CD8-positive, alpha-beta memory T cell (primary cell): ENCODE data around the gene TRIM65. TPM values are rescaled to one million over a fixed set of nuclear protein-coding genes. Genes with fewer than 3 reads are reported as not detected.
A peak's percentile ranks its signal among the peaks of the same experiment; 100 is the strongest.
"Not testable (repeated sequence)": the region's sequence is repeated elsewhere in the genome, so short reads cannot be mapped to it uniquely, and the experiment has no call there.

Experiments
- CTCF ChIA-PET: fragments of 350-600 bp; sonication (Branson Sonifier 250); formaldehyde crosslinking; loops from one replicate; lab custom pipeline; 2021; ENCODE audit warnings: antibody characterized with exemption; lab: Charles Lee
- POLR2A ChIA-PET: fragments of 350-600 bp; sonication (Branson Sonifier 250); formaldehyde crosslinking; loops from one replicate; lab custom pipeline; 2021; ENCODE audit warnings: antibody characterized with exemption; lab: Charles Lee
- DNase-seq, 5 donors: peaks; one replicate each; pipeline versions ENCODE4 v3.0.0 to v3.0.0-alpha.2; 2020 to 2022; ENCODE audit warnings: mixed read lengths in 1 of 5
- H3K27ac ChIP-seq: one replicate; pipeline ENCODE4 v1.7.0; 2013; ENCODE audit warnings: low read depth, mild to moderate bottlenecking, low read length, moderate library complexity
- H3K27me3 ChIP-seq: 2 replicates; pipeline ENCODE4 v1.7.0; 2013; ENCODE audit warnings: low read length, mild to moderate bottlenecking; ENCODE audit not compliant: insufficient read depth, poor library complexity, severe bottlenecking
- H3K36me3 ChIP-seq: 2 replicates; pipeline ENCODE4 v1.7.0; 2013; ENCODE audit warnings: mild to moderate bottlenecking, low read length, moderate library complexity; ENCODE audit not compliant: insufficient read depth
- H3K4me1 ChIP-seq: 2 replicates; pipeline ENCODE4 v1.7.0; 2013; ENCODE audit warnings: mild to moderate bottlenecking, low read length, moderate library complexity; ENCODE audit not compliant: insufficient read depth
- H3K4me3 ChIP-seq: 2 replicates; pipeline ENCODE4 v1.7.0; 2013; ENCODE audit warnings: mild to moderate bottlenecking, low read length
- H3K9me3 ChIP-seq: 2 replicates; pipeline ENCODE4 v1.7.0; 2013; ENCODE audit warnings: mild to moderate bottlenecking, low read length
- H3K27ac Mint-ChIP-seq, 8 donors: one replicate each; pipeline ENCODE4 v1.8.0; 2020 to 2021; ENCODE audit warnings: mixed read lengths in 8 of 8, mild to moderate bottlenecking in 6 of 8, inconsistent platforms in 3 of 8, moderate library complexity in 3 of 8
- H3K27me3 Mint-ChIP-seq, 2 donors: one replicate each; pipeline ENCODE4 v1.8.0; 2020 to 2021; ENCODE audit warnings: mixed read lengths in 2 of 2, mild to moderate bottlenecking in 1 of 2, moderate library complexity in 1 of 2
- H3K36me3 Mint-ChIP-seq, 3 donors: one replicate each; pipeline ENCODE4 v1.8.0; 2020 to 2021; ENCODE audit warnings: mixed read lengths in 3 of 3, inconsistent platforms in 1 of 3, mild to moderate bottlenecking in 1 of 3
- H3K4me1 Mint-ChIP-seq, 3 donors: one replicate each; pipeline ENCODE4 v1.8.0; 2020 to 2021; ENCODE audit warnings: mixed read lengths in 3 of 3, inconsistent platforms in 1 of 3, mild to moderate bottlenecking in 1 of 3
- H3K4me3 Mint-ChIP-seq, 7 donors: one replicate each; pipeline ENCODE4 v1.8.0; 2020 to 2021; ENCODE audit warnings: mixed read lengths in 7 of 7, mild to moderate bottlenecking in 6 of 7, moderate library complexity in 4 of 7, inconsistent platforms in 2 of 7
- H3K9me3 Mint-ChIP-seq, 5 donors: one replicate each; pipeline ENCODE4 v1.8.0; 2020 to 2022; ENCODE audit warnings: mixed read lengths in 5 of 5, mild to moderate bottlenecking in 3 of 5, moderate library complexity in 2 of 5, inconsistent platforms in 1 of 5
- polyA plus RNA-seq: library from polyadenylated mRNA; unstranded; fragments of 300-500 nt; fragmentation: Illumina TruSeq; gene quantifications from one replicate; pipeline ENCODE4 v1.2.3, GENCODE V29; 2021
- total RNA-seq, 2 experiments: library from RNA; stranded (reverse); gene quantifications; one replicate each; pipeline ENCODE4 v1.2.3, GENCODE V29; 2021

Gene TRIM65
- total and polyA plus RNA-seq, 3 experiments from 2014 or later, result 28.1 to 35.4 (median 34.9) TPM

DNA sequence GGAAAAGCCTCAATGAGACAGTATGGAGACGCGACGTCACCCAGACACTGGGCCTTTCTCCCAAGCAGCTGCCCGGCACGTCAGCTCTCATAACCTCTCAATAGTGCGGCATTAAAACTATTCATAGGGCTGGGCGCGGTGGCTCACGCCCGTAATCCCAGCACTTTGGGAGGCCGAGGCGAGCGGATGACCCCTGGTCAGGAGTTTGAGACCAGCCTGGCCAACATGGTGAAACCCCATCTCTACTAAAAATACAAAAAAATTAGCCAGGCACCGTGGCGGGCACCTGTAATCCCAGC is 45.1 kb downstream of the TRIM65 start:
- H3K4me1 ChIP-seq, result peaks cover 30% of the 10 kb centered on the region
- CTCF ChIA-PET, result interaction anchor here (1.2 to 4.7 kb wide), 2 partner anchors 26 to 67 kb away, joined by 3 to 32 read pairs; partner anchors contain the start of gene UNK

DNA sequence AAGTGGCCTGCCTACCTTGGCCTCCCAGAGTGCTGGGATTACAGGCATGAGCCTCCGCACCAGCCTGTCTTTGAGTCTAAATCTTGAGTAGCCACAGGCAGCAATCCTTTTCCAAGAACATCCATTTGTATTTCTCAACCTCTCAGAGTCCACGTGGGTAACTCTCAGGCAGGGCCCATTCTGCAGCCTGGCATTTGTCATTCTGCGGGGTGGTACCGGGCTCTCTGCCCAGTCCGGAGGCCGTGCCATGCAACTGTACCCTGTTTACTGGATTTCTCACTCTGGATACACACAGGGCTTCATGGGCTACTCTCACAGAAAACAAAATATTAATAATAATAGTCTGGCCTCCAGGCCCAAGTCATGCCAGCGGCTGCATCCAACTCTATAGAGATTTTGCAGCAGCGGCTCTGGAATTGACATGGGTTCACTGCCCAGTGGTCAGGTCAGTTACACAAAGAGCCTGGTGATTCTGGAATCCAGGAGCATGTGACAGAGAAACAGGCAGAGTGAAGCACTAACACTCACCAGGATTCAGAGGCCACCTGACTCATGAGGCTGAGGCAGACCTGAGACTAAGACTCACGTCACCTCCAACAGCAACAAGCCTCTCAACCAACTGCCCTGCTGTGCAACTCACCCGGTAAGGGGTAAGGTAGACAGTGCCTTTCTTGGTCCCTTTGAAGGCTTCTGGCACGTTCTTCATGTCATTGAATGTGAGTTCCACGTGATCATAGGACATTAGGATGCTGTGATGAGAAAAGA is 45.6 kb downstream of the TRIM65 start:
- Histone ChIP-seq H3K36me3 (peaks cover 37% of the 10 kb centered on the region), H3K4me3 (no peak overlapping the region), H3K27ac (no peak overlapping the region), H3K9me3 (no peaks in the 10 kb centered on the region), H3K27me3 (no peaks in the 10 kb centered on the region), H3K4me1 (peaks cover 24% of the 10 kb centered on the region)
- ChIA-PET CTCF (interaction anchor here (1.2 kb wide), 1 partner anchor 26 kb away, joined by 3 read pairs; no protein-coding TSS in a partner anchor), POLR2A (interaction anchor here (0.6 to 0.7 kb wide), 3 partner anchors 64 to 153 kb away, joined by 3 to 4 read pairs (median 3); no protein-coding TSS in a partner anchor)
- peaks cover 17 to 28% (median 22%) of the 10 kb centered on the region in 3 donors for H3K4me1 Mint-ChIP-seq
- peaks cover 3 to 67% (median 9%) of the 10 kb centered on the region in 3 donors for H3K36me3 Mint-ChIP-seq
- H3K9me3 Mint-ChIP-seq, result no peaks in the 10 kb centered on the region
- peak overlapping the region in 4 of 8 donors; percentile 12 to 91 (median 30) for H3K27ac Mint-ChIP-seq
- peak overlapping the region in 1 of 7 donors; percentile 53 for H3K4me3 Mint-ChIP-seq
- no peaks in the 10 kb centered on the region for H3K27me3 Mint-ChIP-seq
- DNase-seq, result no peak

More for the DNA sequence above, 45.1 kb downstream of the TRIM65 start:
- H3K36me3 ChIP-seq, result peaks cover 37% of the 10 kb centered on the region
- Mint-ChIP-seq H3K4me3 (peak overlapping the region in 1 of 7 donors; percentile 53), H3K36me3 (peaks cover 6 to 62% (median 9%) of the 10 kb centered on the region in 3 donors), H3K4me1 (peaks cover 22 to 34% (median 27%) of the 10 kb centered on the region in 3 donors), H3K27ac (peak overlapping the region in 4 of 8 donors; percentile 11 to 34 (median 18))
- DNase-seq, H3K27me3 Mint-ChIP-seq, H3K27me3 ChIP-seq, H3K27ac ChIP-seq, H3K9me3 ChIP-seq, H3K9me3 Mint-ChIP-seq, H3K4me3 ChIP-seq: not testable (repeated sequence)
- POLR2A ChIA-PET, result interaction anchor here (0.6 to 0.7 kb wide), 2 partner anchors 65 to 90 kb away, joined by 3 to 4 read pairs; no protein-coding TSS in a partner anchor

DNA sequence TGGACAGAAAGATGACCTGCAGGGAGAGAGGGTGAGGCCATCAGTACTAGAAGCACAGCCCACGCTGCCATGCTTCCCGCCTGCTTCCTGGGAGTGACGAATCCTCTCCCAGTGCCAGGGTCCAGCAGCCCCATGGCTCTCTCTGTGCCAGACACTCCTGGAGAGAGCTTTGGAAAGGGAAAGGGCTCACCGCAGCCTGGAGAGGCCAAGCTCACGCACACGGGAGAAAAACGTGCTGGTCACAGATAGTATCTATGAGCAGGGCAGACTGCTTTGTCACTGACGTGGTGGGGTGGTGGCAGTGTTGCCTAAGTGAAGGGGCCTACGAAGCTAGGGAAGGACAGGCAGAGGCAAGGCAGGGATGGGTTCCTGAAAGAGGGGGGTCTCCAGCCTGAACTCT is 47.0 kb downstream of the TRIM65 start:
- no peak for DNase-seq
- Histone ChIP-seq H3K4me1 (peaks cover 35% of the 10 kb centered on the region), H3K4me3 (no peak overlapping the region), H3K27ac (no peak overlapping the region), H3K27me3 (no peaks in the 10 kb centered on the region), H3K36me3 (peaks cover 37% of the 10 kb centered on the region), H3K9me3 (no peaks in the 10 kb centered on the region)
- H3K4me1 Mint-ChIP-seq, result peaks cover 19 to 39% (median 21%) of the 10 kb centered on the region in 3 donors
- ChIA-PET CTCF (interaction anchor here (1.3 to 4.6 kb wide), 5 partner anchors 12 to 96 kb away, joined by 3 to 31 read pairs (median 19); partner anchors contain the start of genes GALK1 and TRIM65), POLR2A (interaction anchor here (0.5 to 0.8 kb wide), 3 partner anchors 68 to 132 kb away, joined by 3 to 6 read pairs (median 3); no protein-coding TSS in a partner anchor)
- peaks cover 3 to 77% (median 9%) of the 10 kb centered on the region in 3 donors for H3K36me3 Mint-ChIP-seq
- peak overlapping the region in 3 of 8 donors; percentile 27 to 63 (median 58) for H3K27ac Mint-ChIP-seq
- peak overlapping the region in 1 of 7 donors; percentile 13 for H3K4me3 Mint-ChIP-seq
- H3K27me3 Mint-ChIP-seq, result no peaks in the 10 kb centered on the region
- no peaks in the 10 kb centered on the region for H3K9me3 Mint-ChIP-seq

DNA sequence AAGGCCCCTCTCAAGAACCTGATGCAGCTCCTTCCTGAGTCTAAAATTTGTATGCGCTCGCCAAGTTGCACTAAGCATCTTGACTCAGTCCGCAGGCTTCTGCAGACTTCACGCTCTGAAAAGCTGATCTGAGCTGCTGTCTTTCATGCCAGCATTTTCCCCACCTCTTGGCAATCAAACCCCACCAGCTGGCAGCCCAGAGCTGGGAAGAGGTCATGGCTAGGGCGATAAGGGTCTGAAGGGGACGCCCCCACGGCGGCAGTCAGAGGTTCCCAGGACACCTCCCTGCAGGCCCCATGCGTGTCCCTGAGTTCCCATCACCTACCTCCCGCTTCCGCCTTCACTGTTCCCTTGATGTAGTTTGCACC is 47.5 kb downstream of the TRIM65 start:
- peak overlapping the region in 2 of 8 donors; percentile 17 to 27 for H3K27ac Mint-ChIP-seq
- Histone ChIP-seq H3K9me3 (no peaks in the 10 kb centered on the region), H3K4me1 (peaks cover 33% of the 10 kb centered on the region), H3K36me3 (peaks cover 37% of the 10 kb centered on the region), H3K27me3 (no peaks in the 10 kb centered on the region), H3K27ac (no peak overlapping the region), H3K4me3 (no peak overlapping the region)
- ChIA-PET CTCF (interaction anchor here (0.8 to 4.6 kb wide), 8 partner anchors 12 to 96 kb away, joined by 3 to 31 read pairs (median 6); partner anchors contain the start of genes GALK1 and TRIM65), POLR2A (interaction anchor here (0.5 to 0.8 kb wide), 3 partner anchors 67 to 132 kb away, joined by 3 to 6 read pairs (median 3); no protein-coding TSS in a partner anchor)
- H3K4me3 Mint-ChIP-seq, result no peak overlapping the region
- peaks cover 3 to 74% (median 9%) of the 10 kb centered on the region in 3 donors for H3K36me3 Mint-ChIP-seq
- no peaks in the 10 kb centered on the region for H3K27me3 Mint-ChIP-seq
- peaks cover 18 to 39% (median 21%) of the 10 kb centered on the region in 3 donors for H3K4me1 Mint-ChIP-seq
- DNase-seq, result no peak
- H3K9me3 Mint-ChIP-seq, result no peaks in the 10 kb centered on the region

DNA sequence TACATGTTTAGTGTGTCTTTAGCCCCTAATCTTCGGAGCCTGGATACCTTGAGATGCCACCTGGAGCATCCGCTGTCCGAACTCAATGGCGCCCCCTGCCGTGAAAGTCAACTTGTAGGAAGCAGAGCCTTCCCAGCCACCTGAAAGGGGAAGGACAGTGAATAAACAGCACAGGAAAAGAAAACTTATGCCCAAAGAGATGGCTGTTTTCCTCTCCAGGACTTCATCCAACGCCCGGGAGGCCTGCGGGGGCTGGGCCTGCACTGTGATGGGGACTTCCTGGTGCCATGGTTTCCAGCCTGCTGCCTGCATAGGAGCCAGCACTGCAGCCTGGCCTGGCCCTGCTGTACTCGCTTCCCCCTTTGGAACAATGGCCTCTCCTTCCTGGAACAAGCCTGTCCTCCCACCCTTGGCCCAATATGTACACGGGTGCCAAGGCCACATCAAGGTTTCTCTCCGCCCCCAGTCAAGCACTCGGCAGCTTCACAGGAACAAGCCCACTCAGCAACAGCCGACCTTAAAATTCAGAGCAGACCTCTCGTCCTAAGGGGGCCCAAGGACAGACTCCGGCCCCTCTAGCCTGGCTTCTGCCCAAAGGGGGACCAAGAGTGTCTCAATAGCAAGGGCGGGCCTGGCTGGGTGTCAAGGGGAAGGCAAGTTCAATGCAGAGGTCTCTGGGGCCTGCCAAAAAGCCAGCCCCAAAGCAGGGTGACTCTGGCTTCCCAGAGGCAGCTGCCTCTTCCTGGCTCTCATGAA is 48.0 kb downstream of the TRIM65 start:
- Mint-ChIP-seq H3K36me3 (peaks cover 3 to 74% (median 9%) of the 10 kb centered on the region in 3 donors), H3K4me1 (peaks cover 17 to 38% (median 21%) of the 10 kb centered on the region in 3 donors), H3K9me3 (no peaks in the 10 kb centered on the region), H3K27me3 (no peaks in the 10 kb centered on the region), H3K27ac (peak overlapping the region; percentile 56 to 95 (median 86)), H3K4me3 (peak overlapping the region in 2 of 7 donors; percentile 51 to 84)
- peak; percentile 65 to 84 (median 72) for DNase-seq
- Histone ChIP-seq H3K4me3 (no peak overlapping the region), H3K27me3 (no peaks in the 10 kb centered on the region), H3K36me3 (peaks cover 37% of the 10 kb centered on the region), H3K27ac (no peak overlapping the region), H3K4me1 (peaks cover 31% of the 10 kb centered on the region), H3K9me3 (no peaks in the 10 kb centered on the region)
- ChIA-PET CTCF (interaction anchor here (0.7 to 4.6 kb wide), 20 partner anchors 7 to 95 kb away, joined by 3 to 31 read pairs (median 4); partner anchors contain the start of genes GALK1 and TRIM65), POLR2A (interaction anchor here (0.6 to 1.2 kb wide), 6 partner anchors 13 to 133 kb away, joined by 3 to 6 read pairs (median 3); a partner anchor contains a TSS)

DNA sequence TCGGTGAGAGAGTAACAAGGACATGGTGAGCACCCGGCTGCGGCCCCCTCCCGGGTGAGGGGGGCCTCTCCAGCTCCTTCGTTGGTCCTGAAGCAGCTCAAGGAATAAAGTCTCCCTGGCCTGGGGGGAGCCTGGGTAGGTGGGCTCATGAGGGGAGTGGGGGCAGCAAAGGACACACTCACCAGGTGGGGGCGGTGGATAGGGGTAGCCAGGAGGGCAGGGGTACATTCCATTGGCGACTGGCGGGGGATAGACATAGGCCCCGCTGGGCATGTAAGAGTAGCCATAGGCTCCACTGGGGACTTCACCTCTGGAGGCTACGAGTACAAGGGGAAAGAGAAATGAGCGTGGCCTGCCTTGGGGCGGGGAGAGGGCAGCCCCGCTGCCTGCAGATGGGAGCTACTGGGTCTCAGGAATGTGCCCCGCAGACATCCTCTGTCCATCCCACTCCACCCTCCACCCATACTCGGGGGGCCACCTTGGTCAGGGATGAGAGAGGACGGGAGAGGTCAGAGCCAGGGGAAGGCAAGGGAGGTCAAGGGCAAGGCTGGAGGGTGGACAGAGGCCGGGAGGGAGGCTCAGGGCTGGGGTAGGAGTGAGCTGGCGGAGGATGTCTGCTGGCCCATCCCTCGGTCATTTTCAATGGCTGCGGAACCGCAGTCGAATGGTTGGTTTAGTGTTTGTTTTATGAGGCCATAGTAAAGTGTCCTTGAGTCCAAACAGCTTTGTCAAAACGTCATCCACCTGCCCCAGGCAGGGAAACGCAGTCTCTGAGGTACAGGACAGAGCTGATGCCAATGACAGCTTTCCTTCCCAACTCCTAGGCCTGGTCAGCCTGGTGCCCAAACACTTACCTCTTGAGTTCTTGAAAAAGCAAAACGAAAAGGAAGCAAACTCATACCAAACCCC is 48.9 kb downstream of the TRIM65 start:
- Histone ChIP-seq H3K36me3 (peaks cover 37% of the 10 kb centered on the region), H3K27me3 (no peaks in the 10 kb centered on the region), H3K4me3 (no peak overlapping the region), H3K27ac (no peak overlapping the region), H3K9me3 (no peaks in the 10 kb centered on the region), H3K4me1 (peaks cover 26% of the 10 kb centered on the region)
- Mint-ChIP-seq H3K4me3 (peak overlapping the region in 2 of 7 donors; percentile 51 to 84), H3K36me3 (peaks cover 3 to 76% (median 9%) of the 10 kb centered on the region in 3 donors), H3K27ac (peak overlapping the region; percentile 56 to 95 (median 86)), H3K27me3 (no peaks in the 10 kb centered on the region), H3K9me3 (no peaks in the 10 kb centered on the region), H3K4me1 (peaks cover 15 to 34% (median 17%) of the 10 kb centered on the region in 3 donors)
- ChIA-PET CTCF (interaction anchor here (0.7 to 5.6 kb wide), 22 partner anchors 7 to 94 kb away, joined by 3 to 38 read pairs (median 4); partner anchors contain the start of genes GALK1, TRIM65 and WBP2), POLR2A (interaction anchor here (0.6 to 1.2 kb wide), 8 partner anchors 9 to 94 kb away, joined by 3 to 7 read pairs (median 3); partner anchors contain the start of gene GALK1)
- no peak for DNase-seq
